ENCODE measurements around the gene GHDC. TPM values are rescaled to one million over a fixed set of nuclear protein-coding genes. Genes with fewer than 3 reads are reported as not detected.

The GHDC gene
- polyA plus RNA-seq, 1 donor from 2014 or later = 3.2 TPM

DNA sequence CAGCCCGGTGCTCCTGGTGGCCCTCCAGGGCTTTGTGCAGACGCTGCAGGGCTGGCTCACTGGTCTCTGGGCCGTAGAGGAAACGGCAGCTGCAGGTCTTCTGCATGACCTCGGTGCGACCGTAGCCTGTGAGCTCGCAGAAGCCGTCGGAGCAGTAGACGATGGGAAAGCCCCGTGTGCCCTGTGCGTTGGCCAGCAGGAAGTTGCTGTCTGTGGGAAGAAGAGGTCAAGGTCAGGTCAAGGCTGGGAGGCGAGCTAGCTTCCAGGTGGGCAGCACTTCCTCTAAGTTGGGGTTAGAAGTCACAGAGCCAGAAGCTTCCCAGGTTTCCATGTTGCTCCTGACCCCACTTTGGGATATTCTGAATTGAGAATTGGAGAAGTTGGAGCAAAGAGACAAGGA, 15.5 kb downstream of the GHDC start:
- H3K9me2 ChIP-seq (ENCODE audit: insufficient read depth, low read length) = no peaks in the 10 kb centered on the region
- no peak for TF ChIP-seq TAF1 (IDR thresholded peaks at IDR 0.05; ENCODE audit: low read depth)
- TF ChIP-seq, protein P1, sequence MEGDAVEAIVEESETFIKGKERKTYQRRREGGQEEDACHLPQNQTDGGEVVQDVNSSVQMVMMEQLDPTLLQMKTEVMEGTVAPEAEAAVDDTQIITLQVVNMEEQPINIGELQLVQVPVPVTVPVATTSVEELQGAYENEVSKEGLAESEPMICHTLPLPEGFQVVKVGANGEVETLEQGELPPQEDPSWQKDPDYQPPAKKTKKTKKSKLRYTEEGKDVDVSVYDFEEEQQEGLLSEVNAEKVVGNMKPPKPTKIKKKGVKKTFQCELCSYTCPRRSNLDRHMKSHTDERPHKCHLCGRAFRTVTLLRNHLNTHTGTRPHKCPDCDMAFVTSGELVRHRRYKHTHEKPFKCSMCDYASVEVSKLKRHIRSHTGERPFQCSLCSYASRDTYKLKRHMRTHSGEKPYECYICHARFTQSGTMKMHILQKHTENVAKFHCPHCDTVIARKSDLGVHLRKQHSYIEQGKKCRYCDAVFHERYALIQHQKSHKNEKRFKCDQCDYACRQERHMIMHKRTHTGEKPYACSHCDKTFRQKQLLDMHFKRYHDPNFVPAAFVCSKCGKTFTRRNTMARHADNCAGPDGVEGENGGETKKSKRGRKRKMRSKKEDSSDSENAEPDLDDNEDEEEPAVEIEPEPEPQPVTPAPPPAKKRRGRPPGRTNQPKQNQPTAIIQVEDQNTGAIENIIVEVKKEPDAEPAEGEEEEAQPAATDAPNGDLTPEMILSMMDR (IDR thresholded peaks at IDR 0.05; ENCODE audit: poor library complexity, severe bottlenecking) = no peak
- peaks cover 55% of the 10 kb centered on the region for H3K27me3 ChIP-seq (ENCODE audit: insufficient read depth, low read depth, low read length)

DNA sequence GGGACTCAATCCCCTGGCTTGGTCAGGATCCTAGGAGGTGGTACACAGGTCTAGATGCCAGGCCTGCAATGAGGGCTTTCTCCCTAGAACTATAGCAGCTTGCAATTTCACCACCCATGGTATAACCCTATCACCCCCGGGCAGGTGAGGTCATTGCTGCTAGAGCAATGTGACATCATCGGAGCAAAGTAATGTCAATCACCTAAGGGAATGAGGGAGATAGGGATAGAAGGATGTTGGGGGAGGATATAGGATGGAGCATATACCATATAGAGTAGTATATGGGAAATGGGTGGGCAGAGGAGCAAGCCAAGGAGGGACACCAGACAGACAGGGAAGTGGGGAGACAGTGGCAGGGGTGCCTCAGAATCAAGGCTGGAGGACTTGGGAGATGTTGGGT, 16.6 kb downstream of the GHDC start:
- no peaks in the 10 kb centered on the region for H3K9me3 ChIP-seq (ENCODE audit: low read length)
- H3K79me2 ChIP-seq (replicated peaks; ENCODE audit: insufficient read depth, low read length) = no peaks in the 10 kb centered on the region
- peaks cover 44% of the 10 kb centered on the region for H3K27me3 ChIP-seq (ENCODE audit: insufficient read depth, low read depth, low read length)
- H3K9ac ChIP-seq (ENCODE audit: low read length) = no peak overlapping the region
- no peak overlapping the region for H2AFZ ChIP-seq (ENCODE audit: low read depth, low read length)
- TF ChIP-seq POLR2AphosphoS5 (IDR thresholded peaks at IDR 0.05) (no peak), EZH2 (IDR thresholded peaks at IDR 0.05; ENCODE audit: borderline replicate concordance, insufficient read depth, low read length, poor library complexity, severe bottlenecking) (no peak), MXI1 (conservative IDR thresholded peaks at IDR 0.05; ENCODE audit: poor library complexity, severe bottlenecking) (no peak), RAD21 (conservative IDR thresholded peaks at IDR 0.05) (no peak), EP300 (conservative IDR thresholded peaks at IDR 0.05; ENCODE audit: poor library complexity, severe bottlenecking) (no peak), SMC3 (conservative IDR thresholded peaks at IDR 0.05; ENCODE audit: poor library complexity) (no peak), TAF1 (IDR thresholded peaks at IDR 0.05; ENCODE audit: low read depth) (no peak)
- TF ChIP-seq, protein P2, sequence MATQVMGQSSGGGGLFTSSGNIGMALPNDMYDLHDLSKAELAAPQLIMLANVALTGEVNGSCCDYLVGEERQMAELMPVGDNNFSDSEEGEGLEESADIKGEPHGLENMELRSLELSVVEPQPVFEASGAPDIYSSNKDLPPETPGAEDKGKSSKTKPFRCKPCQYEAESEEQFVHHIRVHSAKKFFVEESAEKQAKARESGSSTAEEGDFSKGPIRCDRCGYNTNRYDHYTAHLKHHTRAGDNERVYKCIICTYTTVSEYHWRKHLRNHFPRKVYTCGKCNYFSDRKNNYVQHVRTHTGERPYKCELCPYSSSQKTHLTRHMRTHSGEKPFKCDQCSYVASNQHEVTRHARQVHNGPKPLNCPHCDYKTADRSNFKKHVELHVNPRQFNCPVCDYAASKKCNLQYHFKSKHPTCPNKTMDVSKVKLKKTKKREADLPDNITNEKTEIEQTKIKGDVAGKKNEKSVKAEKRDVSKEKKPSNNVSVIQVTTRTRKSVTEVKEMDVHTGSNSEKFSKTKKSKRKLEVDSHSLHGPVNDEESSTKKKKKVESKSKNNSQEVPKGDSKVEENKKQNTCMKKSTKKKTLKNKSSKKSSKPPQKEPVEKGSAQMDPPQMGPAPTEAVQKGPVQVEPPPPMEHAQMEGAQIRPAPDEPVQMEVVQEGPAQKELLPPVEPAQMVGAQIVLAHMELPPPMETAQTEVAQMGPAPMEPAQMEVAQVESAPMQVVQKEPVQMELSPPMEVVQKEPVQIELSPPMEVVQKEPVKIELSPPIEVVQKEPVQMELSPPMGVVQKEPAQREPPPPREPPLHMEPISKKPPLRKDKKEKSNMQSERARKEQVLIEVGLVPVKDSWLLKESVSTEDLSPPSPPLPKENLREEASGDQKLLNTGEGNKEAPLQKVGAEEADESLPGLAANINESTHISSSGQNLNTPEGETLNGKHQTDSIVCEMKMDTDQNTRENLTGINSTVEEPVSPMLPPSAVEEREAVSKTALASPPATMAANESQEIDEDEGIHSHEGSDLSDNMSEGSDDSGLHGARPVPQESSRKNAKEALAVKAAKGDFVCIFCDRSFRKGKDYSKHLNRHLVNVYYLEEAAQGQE (IDR thresholded peaks at IDR 0.05; ENCODE audit: borderline replicate concordance) = no peak
- TF ChIP-seq, protein P1 (IDR thresholded peaks at IDR 0.05; ENCODE audit: poor library complexity, severe bottlenecking) = no peak
- no peak overlapping the region for H3K4me3 ChIP-seq (ENCODE audit: low read length)
- H3K4me2 ChIP-seq (ENCODE audit: low read length) = no peak overlapping the region
- H3K27ac ChIP-seq (ENCODE audit: low read length) = no peak overlapping the region
- H3K36me3 ChIP-seq (ENCODE audit: insufficient read depth, low read length) = no peaks in the 10 kb centered on the region
- H4K20me1 ChIP-seq (ENCODE audit: insufficient read depth) = no peaks in the 10 kb centered on the region
- no peaks in the 10 kb centered on the region for H3F3A ChIP-seq (ENCODE audit: insufficient read depth, low read length, poor library complexity, severe bottlenecking)
- H3K9me2 ChIP-seq (ENCODE audit: insufficient read depth, low read length) = no peaks in the 10 kb centered on the region

More for the DNA sequence above, 15.5 kb downstream of the GHDC start:
- H3K79me2 ChIP-seq (replicated peaks; ENCODE audit: insufficient read depth, low read length) = no peaks in the 10 kb centered on the region
- no peaks in the 10 kb centered on the region for H3F3A ChIP-seq (ENCODE audit: insufficient read depth, low read length, poor library complexity, severe bottlenecking)
- no peaks in the 10 kb centered on the region for H3K9me3 ChIP-seq (ENCODE audit: low read length)
- no peak overlapping the region for H2AFZ ChIP-seq (ENCODE audit: low read depth, low read length)
- H3K4me3 ChIP-seq (ENCODE audit: low read length) = no peak overlapping the region
- H3K9ac ChIP-seq (ENCODE audit: low read length) = no peak overlapping the region
- no peak overlapping the region for H3K4me2 ChIP-seq (ENCODE audit: low read length)
- no peaks in the 10 kb centered on the region for H4K20me1 ChIP-seq (ENCODE audit: insufficient read depth)
- H3K27ac ChIP-seq (ENCODE audit: low read length) = no peak overlapping the region
- no peaks in the 10 kb centered on the region for H3K36me3 ChIP-seq (ENCODE audit: insufficient read depth, low read length)

All from neural cell (in vitro differentiated cells).